HepG2 (cell line): ENCODE measurements around the gene UCK2. TPM values are rescaled to one million over a fixed set of nuclear protein-coding genes. Genes with fewer than 3 reads are reported as not detected.

Source experiments
- BCL6 ChIP-seq: IDR thresholded peaks from 2 replicates; pipeline ENCODE4 v1.6.1; 2016; ENCODE audit warnings: missing genetic modification reagents, missing compliant biosample characterization
- CCAR2 ChIP-seq: fragments of 200-400 bp; formaldehyde crosslinking; optimal IDR thresholded peaks from 2 replicates; pipeline ENCODE3; 2018; ENCODE audit warnings: low read depth, mild to moderate bottlenecking, low read length, moderate library complexity
- DNMT3B ChIP-seq: conservative IDR thresholded peaks from 2 replicates; pipeline ENCODE4 v1.6.1; 2016; ENCODE audit warnings: missing biosample characterization, control low read depth
- MTA3 ChIP-seq: sonication (generic); formaldehyde crosslinking; IDR thresholded peaks from 2 replicates; pipeline ENCODE4 v1.4.0; 2020; ENCODE audit warnings: missing genetic modification reagents
- MZF1 ChIP-seq: sonication (generic); formaldehyde crosslinking; IDR thresholded peaks from 2 replicates; pipeline ENCODE4 v1.8.1; 2023; ENCODE audit warnings: mild to moderate bottlenecking, missing genetic modification reagents, borderline replicate concordance
- NCOR1 ChIP-seq: fragments of 200-600 bp; sonication (generic); IDR thresholded peaks from 2 replicates; pipeline ENCODE4 v1.7.0; 2017; ENCODE audit warnings: antibody characterized with exemption, low read length, borderline replicate concordance
- NFRKB ChIP-seq: fragments of 450-650 bp; IDR thresholded peaks from 2 replicates; pipeline ENCODE4 v1.6.1; 2017
- PHF21A ChIP-seq: sonication (generic); formaldehyde crosslinking; IDR thresholded peaks from 2 replicates; pipeline ENCODE4 v1.5.0; 2020; ENCODE audit warnings: mild to moderate bottlenecking, missing genetic modification reagents
- SMARCC2 ChIP-seq: fragments of 450-650 bp; IDR thresholded peaks from 2 replicates; pipeline ENCODE4 v1.6.1; 2017; ENCODE audit warnings: antibody characterized with exemption, mild to moderate bottlenecking
- SMYD3 ChIP-seq: sonication (generic); formaldehyde crosslinking; IDR thresholded peaks from 2 replicates; pipeline ENCODE4 v1.8.1; 2023; ENCODE audit warnings: mild to moderate bottlenecking, missing genetic modification reagents
- ZBTB42 ChIP-seq: sonication (generic); formaldehyde crosslinking; IDR thresholded peaks from 2 replicates; pipeline ENCODE4 v1.5.0; 2020; ENCODE audit warnings: mild to moderate bottlenecking, missing genetic modification reagents
- ZNF20 ChIP-seq: sonication (generic); formaldehyde crosslinking; IDR thresholded peaks from 2 replicates; pipeline ENCODE4 v1.4.0; 2020; ENCODE audit warnings: mild to moderate bottlenecking, moderate library complexity, missing genetic modification reagents
- ZNF552 ChIP-seq: sonication (generic); formaldehyde crosslinking; IDR thresholded peaks from 2 replicates; pipeline ENCODE4 v1.9.0; 2022; ENCODE audit warnings: missing genetic modification reagents, mild to moderate bottlenecking, borderline replicate concordance
- ZNF577 ChIP-seq: sonication (generic); formaldehyde crosslinking; IDR thresholded peaks from 2 replicates; pipeline ENCODE4 v1.4.0; 2020; ENCODE audit warnings: mild to moderate bottlenecking, low read depth, missing genetic modification reagents, borderline replicate concordance
- ZNF816 ChIP-seq: sonication (generic); formaldehyde crosslinking; IDR thresholded peaks from 2 replicates; pipeline ENCODE4 v1.8.0; 2022; ENCODE audit warnings: missing genetic modification reagents, mild to moderate bottlenecking, borderline replicate concordance
- ZSCAN25 ChIP-seq: sonication (generic); formaldehyde crosslinking; IDR thresholded peaks from 2 replicates; pipeline ENCODE4 v1.8.0; 2022; ENCODE audit warnings: mild to moderate bottlenecking, missing genetic modification reagents
- ZSCAN9 ChIP-seq: IDR thresholded peaks from 2 replicates; pipeline ENCODE4 v1.6.1; 2016; ENCODE audit warnings: borderline replicate concordance
- polyA plus RNA-seq, 8 experiments: library from polyadenylated mRNA; depleted of rRNA in 3 of 8; stranded (reverse) in 7 of 8; unstranded in 1 of 8; fragments of >200 nt; fragmentation: Illumina TruSeq in 4 of 8; extraction: Trizol in 4 of 8; gene quantifications; 2 replicates each; pipeline versions ENCODE4 v1.2.1 to v1.2.3, GENCODE V29; 2011 to 2016; ENCODE audit warnings: low read depth in 4 of 8, missing spikeins in 1 of 8, mixed read lengths in 1 of 8; ENCODE audit not compliant: insufficient read depth in 1 of 8
- total RNA-seq, 5 experiments: library from RNA; depleted of rRNA; stranded (reverse); fragments of >200 nt; fragmentation: Illumina TruSeq; extraction: Trizol; gene quantifications; 2 replicates each; pipeline ENCODE4 v1.2.3, GENCODE V29; 2016; ENCODE audit warnings: low read depth in 1 of 5
- TF ChIP-seq, protein P1 (sequence below): IDR thresholded peaks from 2 replicates; pipeline ENCODE4 v1.6.1; 2016; ENCODE audit warnings: low read depth, missing genetic modification reagents, missing compliant biosample characterization
- TF ChIP-seq, protein P2 (sequence below): sonication (generic); formaldehyde crosslinking; IDR thresholded peaks from 2 replicates; pipeline ENCODE4 v1.5.0; 2020; ENCODE audit warnings: mild to moderate bottlenecking, missing genetic modification reagents
- TF ChIP-seq, protein P3 (sequence below), 2 experiments: sonication (generic) in 1 of 2; formaldehyde crosslinking in 1 of 2; IDR thresholded peaks; 2 replicates each; pipeline versions ENCODE4 v1.4.0 to v1.6.1; 2018 to 2020; ENCODE audit warnings: missing genetic modification reagents in 2 of 2, borderline replicate concordance in 1 of 2, low read depth in 1 of 2, mild to moderate bottlenecking in 1 of 2, missing biosample characterization in 1 of 2

Gene UCK2
- total and polyA plus RNA-seq, 2 of the 13 experiments (the other 11 are each of a cell fraction or from before 2014, with no cell fraction given), result 64.3 to 78.0 TPM

DNA sequence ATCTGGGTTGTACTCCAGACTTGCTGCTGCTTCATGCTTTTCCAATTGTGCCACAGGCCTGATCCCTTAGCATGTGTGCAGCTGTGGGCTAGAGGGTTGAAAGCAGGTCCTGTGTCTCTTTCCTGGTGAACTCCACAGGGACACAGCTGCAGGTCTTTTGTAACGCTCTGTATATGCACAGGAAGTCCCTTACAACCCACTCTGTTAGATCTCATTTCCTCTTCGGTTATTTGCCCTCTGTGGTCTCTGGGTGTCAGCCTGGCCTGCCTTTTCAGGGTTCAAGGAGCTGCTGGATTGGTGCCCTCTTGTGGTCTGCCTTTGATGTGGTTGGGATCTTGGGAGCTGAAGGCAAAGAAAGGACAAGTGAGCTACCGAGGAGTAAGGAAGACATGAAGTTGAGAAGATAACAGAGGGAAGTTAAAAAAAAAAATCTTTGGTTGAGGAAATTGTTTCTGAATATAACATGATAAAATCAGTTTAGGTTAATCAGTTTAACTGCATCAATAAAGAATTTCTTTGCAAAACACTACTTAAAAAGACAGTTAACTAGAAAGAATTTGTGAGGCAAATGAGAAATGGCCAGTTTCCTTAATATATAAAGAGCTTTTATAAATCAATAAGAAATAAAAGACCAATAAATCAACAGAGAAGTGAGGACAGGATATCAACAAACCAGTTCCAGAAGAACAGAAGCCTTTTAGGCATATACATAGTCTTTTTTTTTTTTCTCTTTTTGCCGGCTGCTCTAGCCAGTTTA lies 44.1 kb downstream of the UCK2 start (continued):
- TF ChIP-seq, protein P1, sequence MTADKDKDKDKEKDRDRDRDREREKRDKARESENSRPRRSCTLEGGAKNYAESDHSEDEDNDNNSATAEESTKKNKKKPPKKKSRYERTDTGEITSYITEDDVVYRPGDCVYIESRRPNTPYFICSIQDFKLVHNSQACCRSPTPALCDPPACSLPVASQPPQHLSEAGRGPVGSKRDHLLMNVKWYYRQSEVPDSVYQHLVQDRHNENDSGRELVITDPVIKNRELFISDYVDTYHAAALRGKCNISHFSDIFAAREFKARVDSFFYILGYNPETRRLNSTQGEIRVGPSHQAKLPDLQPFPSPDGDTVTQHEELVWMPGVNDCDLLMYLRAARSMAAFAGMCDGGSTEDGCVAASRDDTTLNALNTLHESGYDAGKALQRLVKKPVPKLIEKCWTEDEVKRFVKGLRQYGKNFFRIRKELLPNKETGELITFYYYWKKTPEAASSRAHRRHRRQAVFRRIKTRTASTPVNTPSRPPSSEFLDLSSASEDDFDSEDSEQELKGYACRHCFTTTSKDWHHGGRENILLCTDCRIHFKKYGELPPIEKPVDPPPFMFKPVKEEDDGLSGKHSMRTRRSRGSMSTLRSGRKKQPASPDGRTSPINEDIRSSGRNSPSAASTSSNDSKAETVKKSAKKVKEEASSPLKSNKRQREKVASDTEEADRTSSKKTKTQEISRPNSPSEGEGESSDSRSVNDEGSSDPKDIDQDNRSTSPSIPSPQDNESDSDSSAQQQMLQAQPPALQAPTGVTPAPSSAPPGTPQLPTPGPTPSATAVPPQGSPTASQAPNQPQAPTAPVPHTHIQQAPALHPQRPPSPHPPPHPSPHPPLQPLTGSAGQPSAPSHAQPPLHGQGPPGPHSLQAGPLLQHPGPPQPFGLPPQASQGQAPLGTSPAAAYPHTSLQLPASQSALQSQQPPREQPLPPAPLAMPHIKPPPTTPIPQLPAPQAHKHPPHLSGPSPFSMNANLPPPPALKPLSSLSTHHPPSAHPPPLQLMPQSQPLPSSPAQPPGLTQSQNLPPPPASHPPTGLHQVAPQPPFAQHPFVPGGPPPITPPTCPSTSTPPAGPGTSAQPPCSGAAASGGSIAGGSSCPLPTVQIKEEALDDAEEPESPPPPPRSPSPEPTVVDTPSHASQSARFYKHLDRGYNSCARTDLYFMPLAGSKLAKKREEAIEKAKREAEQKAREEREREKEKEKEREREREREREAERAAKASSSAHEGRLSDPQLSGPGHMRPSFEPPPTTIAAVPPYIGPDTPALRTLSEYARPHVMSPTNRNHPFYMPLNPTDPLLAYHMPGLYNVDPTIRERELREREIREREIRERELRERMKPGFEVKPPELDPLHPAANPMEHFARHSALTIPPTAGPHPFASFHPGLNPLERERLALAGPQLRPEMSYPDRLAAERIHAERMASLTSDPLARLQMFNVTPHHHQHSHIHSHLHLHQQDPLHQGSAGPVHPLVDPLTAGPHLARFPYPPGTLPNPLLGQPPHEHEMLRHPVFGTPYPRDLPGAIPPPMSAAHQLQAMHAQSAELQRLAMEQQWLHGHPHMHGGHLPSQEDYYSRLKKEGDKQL (CRISPR knock-in tag), result no peak
- no peak for TF ChIP-seq DNMT3B (CRISPR knock-in tag)
- TF ChIP-seq NFRKB, result no peak
- no peak for TF ChIP-seq NCOR1
- no peak for TF ChIP-seq SMARCC2
- TF ChIP-seq ZNF552 (CRISPR knock-in tag), result no peak
- TF ChIP-seq, protein P2, sequence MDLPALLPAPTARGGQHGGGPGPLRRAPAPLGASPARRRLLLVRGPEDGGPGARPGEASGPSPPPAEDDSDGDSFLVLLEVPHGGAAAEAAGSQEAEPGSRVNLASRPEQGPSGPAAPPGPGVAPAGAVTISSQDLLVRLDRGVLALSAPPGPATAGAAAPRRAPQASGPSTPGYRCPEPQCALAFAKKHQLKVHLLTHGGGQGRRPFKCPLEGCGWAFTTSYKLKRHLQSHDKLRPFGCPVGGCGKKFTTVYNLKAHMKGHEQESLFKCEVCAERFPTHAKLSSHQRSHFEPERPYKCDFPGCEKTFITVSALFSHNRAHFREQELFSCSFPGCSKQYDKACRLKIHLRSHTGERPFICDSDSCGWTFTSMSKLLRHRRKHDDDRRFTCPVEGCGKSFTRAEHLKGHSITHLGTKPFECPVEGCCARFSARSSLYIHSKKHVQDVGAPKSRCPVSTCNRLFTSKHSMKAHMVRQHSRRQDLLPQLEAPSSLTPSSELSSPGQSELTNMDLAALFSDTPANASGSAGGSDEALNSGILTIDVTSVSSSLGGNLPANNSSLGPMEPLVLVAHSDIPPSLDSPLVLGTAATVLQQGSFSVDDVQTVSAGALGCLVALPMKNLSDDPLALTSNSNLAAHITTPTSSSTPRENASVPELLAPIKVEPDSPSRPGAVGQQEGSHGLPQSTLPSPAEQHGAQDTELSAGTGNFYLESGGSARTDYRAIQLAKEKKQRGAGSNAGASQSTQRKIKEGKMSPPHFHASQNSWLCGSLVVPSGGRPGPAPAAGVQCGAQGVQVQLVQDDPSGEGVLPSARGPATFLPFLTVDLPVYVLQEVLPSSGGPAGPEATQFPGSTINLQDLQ (CRISPR knock-in tag), result no peak
- TF ChIP-seq ZSCAN9 (CRISPR knock-in tag), result 0 out of 2 replicates have a peak, but pooled peaks have one; percentile 45
- TF ChIP-seq ZNF816 (CRISPR knock-in tag), result no peak
- no peak for TF ChIP-seq MZF1 (CRISPR knock-in tag)
- no peak for TF ChIP-seq MTA3
- TF ChIP-seq PHF21A (CRISPR knock-in tag), result peak; percentile 48; the same call in 1 of the 2 replicates
- no peak for TF ChIP-seq ZNF577 (CRISPR knock-in tag)
- TF ChIP-seq SMYD3 (CRISPR knock-in tag), result peak; percentile 69; the same call in 1 of the 2 replicates
- TF ChIP-seq BCL6 (CRISPR knock-in tag), result peak; percentile 55
- no peak for TF ChIP-seq ZSCAN25
- TF ChIP-seq ZBTB42, result 0 out of 2 replicates have a peak, but pooled peaks have one; percentile 17
- TF ChIP-seq CCAR2, result no peak
- no peak for TF ChIP-seq ZNF20 (CRISPR knock-in tag)
- TF ChIP-seq, protein P3, sequence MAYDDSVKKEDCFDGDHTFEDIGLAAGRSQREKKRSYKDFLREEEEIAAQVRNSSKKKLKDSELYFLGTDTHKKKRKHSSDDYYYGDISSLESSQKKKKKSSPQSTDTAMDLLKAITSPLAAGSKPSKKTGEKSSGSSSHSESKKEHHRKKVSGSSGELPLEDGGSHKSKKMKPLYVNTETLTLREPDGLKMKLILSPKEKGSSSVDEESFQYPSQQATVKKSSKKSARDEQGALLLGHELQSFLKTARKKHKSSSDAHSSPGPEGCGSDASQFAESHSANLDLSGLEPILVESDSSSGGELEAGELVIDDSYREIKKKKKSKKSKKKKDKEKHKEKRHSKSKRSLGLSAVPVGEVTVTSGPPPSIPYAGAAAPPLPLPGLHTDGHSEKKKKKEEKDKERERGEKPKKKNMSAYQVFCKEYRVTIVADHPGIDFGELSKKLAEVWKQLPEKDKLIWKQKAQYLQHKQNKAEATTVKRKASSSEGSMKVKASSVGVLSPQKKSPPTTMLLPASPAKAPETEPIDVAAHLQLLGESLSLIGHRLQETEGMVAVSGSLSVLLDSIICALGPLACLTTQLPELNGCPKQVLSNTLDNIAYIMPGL (CRISPR knock-in tag; IDR thresholded peaks at IDR 0.05; ENCODE audit: borderline replicate concordance in 1 of 2, low read depth in 1 of 2), result peak; percentile 72 to 79
